ENCODE results near the gene MYG1. TPM values are rescaled to one million over a fixed set of nuclear protein-coding genes. Genes with fewer than 3 reads are reported as not detected.

The MYG1 gene
- total and polyA plus RNA-seq, 2 donors (not counting 3 experiments of a cell fraction or from before 2014, with no cell fraction given): 65.5 to 65.8 TPM

DNA sequence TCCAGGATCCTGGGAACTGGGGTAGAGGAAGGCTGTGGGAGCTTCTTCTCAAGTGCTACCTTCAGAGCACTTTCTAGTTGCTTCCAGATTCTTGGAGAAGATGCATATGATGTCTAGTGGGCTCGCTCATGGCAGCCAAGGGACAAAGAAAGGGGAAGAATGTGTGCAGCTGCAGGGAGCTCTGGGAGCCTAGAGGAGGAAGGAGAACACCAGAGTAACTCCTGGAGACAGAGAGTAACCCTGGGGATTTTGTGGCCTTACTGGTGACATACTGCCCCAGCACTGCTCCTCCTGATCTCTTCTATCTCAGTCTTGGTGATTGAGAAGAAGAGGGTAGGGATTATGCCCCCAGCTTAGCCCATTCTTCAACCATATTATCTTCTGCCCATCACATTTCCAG is 47.0 kb downstream of the MYG1 start:
- no peak overlapping the region for H3K27ac ChIP-seq (ENCODE audit: insufficient read depth, low read depth, low read length)
- H3K27me3 ChIP-seq (ENCODE audit: control insufficient read depth in 2 of 2, insufficient read depth in 2 of 2, low read length in 2 of 2): no peaks in the 10 kb centered on the region
- H3K79me2 ChIP-seq (ENCODE audit: control insufficient read depth, insufficient read depth, low read length): no peaks in the 10 kb centered on the region
- BruUV-seq (replicated peaks): no TSS peak
- ChIA-PET POLR2A (no interaction called here), CTCF (interaction anchor here (1.3 to 4.5 kb wide), 5 partner anchors 20 to 132 kb away, joined by 3 to 225 read pairs (median 47); partner anchors contain the start of gene AAAS)
- H3K4me3 ChIP-seq (replicated peaks in 1 of 3; ENCODE audit: insufficient read depth in 1 of 3, low read depth in 1 of 3, low read length in 3 of 3): no peak overlapping the region
- H3K4me2 ChIP-seq (ENCODE audit: insufficient read depth, low read length): no peak overlapping the region
- TF ChIP-seq FOS (IDR thresholded peaks at IDR 0.05; ENCODE audit: borderline replicate concordance, insufficient read depth, low read length) (no peak), POLR2A (IDR thresholded peaks at IDR 0.05; ENCODE audit: low read depth, low read length) (no peak), GATA2 (IDR thresholded peaks at IDR 0.05; ENCODE audit: insufficient read depth, insufficient read length, low read depth, low read length) (no peak), EZH2 (IDR thresholded peaks at IDR 0.05; ENCODE audit: borderline replicate concordance, low read depth, low read length, severe bottlenecking) (no peak), MAX (IDR thresholded peaks at IDR 0.05; ENCODE audit: insufficient read depth, insufficient read length) (no peak)
- H3K4me1 ChIP-seq (ENCODE audit: control insufficient read depth, extremely low read depth, insufficient read depth, low read length): peaks cover 13% of the 10 kb centered on the region
- H2AFZ ChIP-seq (ENCODE audit: low read depth, low read length): peak overlapping the region; percentile 93
- no peak for DNase-seq (ENCODE audit: low read depth, low spot score)
- no peaks in the 10 kb centered on the region for H4K20me1 ChIP-seq (replicated peaks; ENCODE audit: control insufficient read depth, extremely low read depth, insufficient read depth, low read length)
- H3K36me3 ChIP-seq (ENCODE audit: control insufficient read depth in 2 of 2, extremely low read depth in 1 of 2, insufficient read depth in 2 of 2, low read length in 2 of 2): no peaks in the 10 kb centered on the region
- dilution Hi-C loops (cut with MboI; ENCODE audit: extremely low pct_ligation_motif_present, low sequenced_read_pairs) (no loop called here), intact Hi-C loops (cut with micrococcal nuclease) (no loop called here)
- FAIRE-seq: peak; percentile 28
- no peaks in the 10 kb centered on the region for H3K9me3 ChIP-seq (replicated peaks; ENCODE audit: control insufficient read depth, insufficient read depth, low read length)
- no peak overlapping the region for H3K9ac ChIP-seq (replicated peaks; ENCODE audit: extremely low read depth, insufficient read depth, low read length)
- H3K9me1 ChIP-seq (replicated peaks; ENCODE audit: control insufficient read depth, extremely low read depth, insufficient read depth, low read length): no peaks in the 10 kb centered on the region

DNA sequence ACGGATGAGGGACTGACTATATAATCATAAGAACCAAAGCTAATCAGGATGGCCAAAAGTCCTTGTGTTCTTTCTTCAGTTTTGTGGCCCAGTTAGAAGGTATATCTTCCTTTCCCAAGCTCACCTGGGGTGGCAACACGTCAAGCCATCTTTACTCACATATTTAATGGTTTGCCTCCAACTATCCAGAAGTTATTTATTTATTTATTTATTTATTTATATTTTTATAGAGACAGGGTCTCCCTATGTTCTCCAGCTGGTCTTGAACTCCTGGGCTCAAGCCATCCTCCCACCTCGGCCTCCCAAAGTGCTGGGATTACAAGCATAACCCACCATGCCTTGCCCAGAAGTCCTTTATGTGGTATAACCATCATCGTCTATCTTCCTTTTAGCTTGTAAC is 48.4 kb downstream of the MYG1 start:
- Histone ChIP-seq H3K79me2 (ENCODE audit: control insufficient read depth, insufficient read depth, low read length) (no peaks in the 10 kb centered on the region), H3K9me3 (replicated peaks; ENCODE audit: control insufficient read depth, insufficient read depth, low read length) (no peaks in the 10 kb centered on the region), H4K20me1 (replicated peaks; ENCODE audit: control insufficient read depth, extremely low read depth, insufficient read depth, low read length) (no peaks in the 10 kb centered on the region), H3K9ac (replicated peaks; ENCODE audit: extremely low read depth, insufficient read depth, low read length) (no peak overlapping the region), H3K4me2 (ENCODE audit: insufficient read depth, low read length) (no peak overlapping the region), H3K36me3 (ENCODE audit: control insufficient read depth in 2 of 2, extremely low read depth in 1 of 2, insufficient read depth in 2 of 2, low read length in 2 of 2) (no peaks in the 10 kb centered on the region), H3K9me1 (replicated peaks; ENCODE audit: control insufficient read depth, extremely low read depth, insufficient read depth, low read length) (no peaks in the 10 kb centered on the region), H3K4me1 (ENCODE audit: control insufficient read depth, extremely low read depth, insufficient read depth, low read length) (peaks cover 13% of the 10 kb centered on the region), H3K4me3 (replicated peaks in 1 of 3; ENCODE audit: insufficient read depth in 1 of 3, low read depth in 1 of 3, low read length in 3 of 3) (no peak overlapping the region), H3K27ac (ENCODE audit: insufficient read depth, low read depth, low read length) (no peak overlapping the region), H3K27me3 (ENCODE audit: control insufficient read depth in 2 of 2, insufficient read depth in 2 of 2, low read length in 2 of 2) (no peaks in the 10 kb centered on the region), H2AFZ (ENCODE audit: low read depth, low read length) (no peak overlapping the region)
- CTCF ChIA-PET: interaction anchor here (1.1 to 1.9 kb wide), 5 partner anchors 26 to 78 kb away, joined by 3 to 14 read pairs (median 4); partner anchors contain the start of gene AAAS
- no peak for TF ChIP-seq FOS (IDR thresholded peaks at IDR 0.05; ENCODE audit: borderline replicate concordance, insufficient read depth, low read length)
- no peak for TF ChIP-seq GATA2 (IDR thresholded peaks at IDR 0.05; ENCODE audit: insufficient read depth, insufficient read length, low read depth, low read length)
- POLR2A ChIA-PET: interaction anchor here (1.2 kb wide), 1 partner anchor 31 kb away, joined by 3 read pairs; no protein-coding TSS in a partner anchor
- intact Hi-C loops (cut with micrococcal nuclease): no loop called here
- dilution Hi-C loops (cut with MboI; ENCODE audit: extremely low pct_ligation_motif_present, low sequenced_read_pairs): no loop called here
- FAIRE-seq: no peak
- no peak for DNase-seq (ENCODE audit: low read depth, low spot score)
- BruUV-seq (replicated peaks): no TSS peak

Measured in endothelial cell of umbilical vein (primary cell).